Pancreas (tissue), 10 donors: Measurements from ENCODE around the gene AHNAK. TPM values are rescaled to one million over a fixed set of nuclear protein-coding genes. Genes with fewer than 3 reads are reported as not detected.

Source experiments
- ATAC-seq, 4 donors: fragments of 200-7000 bp; cut with Tn5 transposase; one replicate each; pipeline versions ENCODE4 v1.8.0 to v1.9.1; 2020; ENCODE audit warnings: mild to moderate bottlenecking in 4 of 4, moderate library complexity in 4 of 4
- DNase-seq, 6 donors: peaks; one replicate each; pipeline ENCODE4 v3.0.0-alpha.2; 2020
- FAIRE-seq: peaks from 2 replicates; lab custom pipeline; 2012; peaks lifted over from hg19 to GRCh38; lab: Jason Lieb, UNC
- H3K27ac ChIP-seq, 4 donors: fragments of 200-600 bp; sonication (generic); 1 replicate in 3 of 4; 2 replicates in 1 of 4; pipeline versions ENCODE4 v1.5.0 to v1.8.0; 2020
- H3K27me3 ChIP-seq, 4 donors: fragments of 200-600 bp; one replicate each; pipeline ENCODE4 v1.8.0; 2021
- H3K36me3 ChIP-seq, 3 donors: fragments of 200-600 bp; sonication (generic) in 1 of 3; one replicate each; pipeline versions ENCODE4 v1.5.0 to v1.8.0; 2020 to 2021
- H3K4me1 ChIP-seq, 3 donors: fragments of 200-600 bp; one replicate each; pipeline ENCODE4 v1.8.0; 2021
- H3K4me3 ChIP-seq, 4 donors: fragments of 200-600 bp; sonication (generic) in 2 of 4; one replicate each; pipeline versions ENCODE4 v1.5.0 to v1.8.0; 2020 to 2021
- H3K9me3 ChIP-seq, 4 donors: fragments of 200-600 bp; one replicate each; pipeline ENCODE4 v1.8.0; 2021
- CTCF ChIP-seq, 4 donors: fragments of 200-600 bp; sonication (generic) in 3 of 4; IDR thresholded peaks; one replicate each; pipeline versions ENCODE4 v1.5.0 to v1.8.0; 2021; ENCODE audit warnings: antibody characterized with exemption in 4 of 4
- WGBS, 2 donors: extraction: QIAGEN DNeasy Blood & Tissue Kit; methylation state at CpG; one replicate each; pipeline ENCODE4 v1.1.7; 2013; 5-methylcytosine and 5-hydroxymethylcytosine counted together
- intact Hi-C, 3 donors: fragments of 100-400 bp; cut with DNase I; formaldehyde crosslinking; loops; one replicate each; pipeline versions ENCODE4 v1.11.1 to v1.14.2; 2022
- polyA plus RNA-seq, 2 donors: library from polyadenylated mRNA; stranded (reverse); fragments of 200-250 nt; gene quantifications; one replicate each; pipeline ENCODE4 v1.2.3, GENCODE V29; 2013
- total RNA-seq, 6 donors: library from RNA; stranded (reverse); fragmentation: NEBNext Ultra II Directional in 4 of 6; extraction: Animal tissue kit (Norgen Biotek cat#: 25700) in 4 of 6; gene quantifications; one replicate each; pipeline versions ENCODE4 v1.2.1 to v1.2.4, GENCODE V29; 2021 to 2023
- donor health status: healthy with polysubstance abuse.
- donor health status: DM: no; HTN: no; CAD: no; lungs with moderate emphysema.
- donor health status: DM: no; HTN: no; CAD: no.
- donor health status: control.
- donor health status: control.
- donor health status: Bipolar disorder and iron deficiency.
- donor health status: DM: yes; HTN: yes; CAD: no.
- donor health status: DM: no; HTN: no; CAD: no.
- donor health status: DM: no; HTN: no; CAD: no.
- donor health status: DM: yes; HTN: yes; CAD: no.

Gene AHNAK
- total and polyA plus RNA-seq, 8 donors, result 18.7 to 163 (median 66.8) TPM

- H3K4me1 ChIP-seq, result peaks cover 6 to 13% (median 13%) of the 10 kb centered on the region in 3 donors
- intact Hi-C loops, result no loop called here
- no peaks in the 10 kb centered on the region for H3K27me3 ChIP-seq
- DNase-seq (peak in 1 of 6 donors; percentile 73), ATAC-seq (no peak), FAIRE-seq (no peak)
- H3K9me3 ChIP-seq, result no peaks in the 10 kb centered on the region
- peaks cover 0 to 31% (median 9%) of the 10 kb centered on the region in 3 donors for H3K36me3 ChIP-seq
- H3K4me3 ChIP-seq, result no peak overlapping the region
- no peak for TF ChIP-seq CTCF (IDR thresholded peaks at IDR 0.05)
- WGBS, 2 donors, result 74 to 82% methylated on average over 14 of the region's 14 CpGs
- H3K27ac ChIP-seq, result peak overlapping the region in 2 of 4 donors; percentile 93 to 98
Observed at GRCh38 chr11:62575837-62576236, 29.2 kb upstream of the AHNAK start.

DNA sequence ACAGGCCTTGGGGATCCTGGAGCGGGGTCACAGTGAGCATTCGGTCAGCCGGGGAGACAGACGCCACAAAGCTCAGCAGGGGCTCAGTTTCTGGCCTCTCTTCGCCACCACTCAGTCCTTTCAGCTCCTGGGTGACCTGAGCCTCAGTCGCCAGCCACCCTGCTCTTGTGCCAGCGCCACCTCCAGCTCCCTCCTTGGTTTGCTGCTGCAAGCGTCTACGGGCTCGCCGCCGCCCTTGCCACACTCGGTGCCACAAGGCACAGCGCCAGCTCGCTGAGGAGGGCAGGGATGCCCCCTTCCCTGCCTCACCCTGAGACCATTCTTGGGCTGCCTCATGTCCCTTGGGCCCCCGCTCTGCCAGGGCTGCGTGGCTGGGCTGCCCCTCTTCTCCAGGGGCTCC is 28.6 kb upstream of the AHNAK start:
- DNase-seq (peak in 4 of 6 donors; percentile 43 to 86 (median 76)), ATAC-seq (peak in 3 of 4 donors; percentile 2 to 14 (median 4)), FAIRE-seq (no peak)
- intact Hi-C loops, result no loop called here
- no peaks in the 10 kb centered on the region for H3K27me3 ChIP-seq
- H3K9me3 ChIP-seq, result no peaks in the 10 kb centered on the region
- no peak for TF ChIP-seq CTCF (IDR thresholded peaks at IDR 0.05)
- peak overlapping the region in 3 of 4 donors; percentile 85 to 98 (median 93) for H3K27ac ChIP-seq
- H3K36me3 ChIP-seq, result peaks cover 0 to 34% (median 9%) of the 10 kb centered on the region in 3 donors
- peak overlapping the region; percentile 22 to 73 (median 56) for H3K4me3 ChIP-seq
- WGBS, 2 donors, result 33 to 35% methylated on average over 17 of the region's 17 CpGs
- H3K4me1 ChIP-seq, result peaks cover 6 to 13% (median 13%) of the 10 kb centered on the region in 3 donors

- peaks cover 0 to 40% (median 9%) of the 10 kb centered on the region in 3 donors for H3K36me3 ChIP-seq
- H3K4me1 ChIP-seq, result peaks cover 6 to 13% (median 13%) of the 10 kb centered on the region in 3 donors
- no peaks in the 10 kb centered on the region for H3K9me3 ChIP-seq
- ATAC-seq (peak; percentile 16 to 40 (median 36)), FAIRE-seq (no peak), DNase-seq (peak in 5 of 6 donors; percentile 43 to 83 (median 62))
- peak overlapping the region; percentile 75 to 98 (median 89) for H3K27ac ChIP-seq
- intact Hi-C loops, result no loop called here
- H3K27me3 ChIP-seq, result no peaks in the 10 kb centered on the region
- H3K4me3 ChIP-seq, result peak overlapping the region; percentile 22 to 73 (median 56)
- WGBS, 2 donors, result 1 to 2% methylated on average over 33 of the region's 33 CpGs
- TF ChIP-seq CTCF (IDR thresholded peaks at IDR 0.05), result no peak
Observed at GRCh38 chr11:62574363-62575071, 27.9 kb upstream of the AHNAK start.

DNA sequence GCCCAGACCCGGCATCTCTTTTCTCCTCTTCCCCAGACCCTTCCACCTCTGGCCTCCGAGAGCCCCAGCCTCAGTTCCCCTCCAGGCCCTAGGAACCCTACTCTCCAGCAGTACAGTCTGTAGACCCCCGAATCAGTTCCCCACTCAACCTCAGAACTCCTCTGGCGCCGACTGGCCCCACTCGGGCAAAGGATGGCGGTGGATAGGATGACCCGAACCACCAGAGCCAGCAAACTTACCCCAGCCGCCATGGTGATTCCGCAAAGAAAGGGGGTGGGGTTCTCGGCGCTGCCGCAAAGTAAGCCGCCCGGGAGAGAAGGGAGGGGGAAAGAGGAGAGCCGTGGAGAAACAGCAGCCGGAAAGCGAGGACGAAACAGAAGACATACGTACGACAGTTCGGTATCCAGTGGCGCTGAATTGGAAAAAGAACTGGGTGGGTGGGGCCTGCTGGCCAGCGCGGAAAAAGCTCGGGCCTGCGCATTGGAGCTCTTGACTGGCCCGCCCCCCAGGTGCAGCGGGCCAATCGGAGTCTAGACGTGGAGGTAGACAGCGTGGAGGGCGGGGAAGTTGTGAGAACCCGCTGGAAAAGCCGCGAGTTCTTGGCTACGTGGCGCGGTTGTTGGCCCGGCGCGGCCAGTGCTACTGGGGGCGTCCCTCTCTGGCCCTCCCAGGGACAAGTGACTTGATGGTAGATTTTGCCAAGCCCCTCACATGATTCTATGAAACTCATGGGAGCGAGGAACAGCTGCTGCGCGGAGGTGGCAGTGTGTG is 27.2 kb upstream of the AHNAK start, which contains the start of gene EEF1G:
EEF1G (minus strand) TSS at position 300 of the 771 bp plus-strand sequence; CDS start at position 251, 49 bp downstream.
- DNase-seq (peak; percentile 93 to 100 (median 98)), ATAC-seq (peak; percentile 91 to 97 (median 94)), FAIRE-seq (peak; percentile 56)
- H3K9me3 ChIP-seq, result no peaks in the 10 kb centered on the region
- peak within 1 kb of the TSS; percentile 75 to 98 (median 89) for H3K27ac ChIP-seq
- peaks cover 0 to 37% (median 5%) of the 10 kb centered on the region in 3 donors for H3K36me3 ChIP-seq
- no peaks in the 10 kb centered on the region for H3K27me3 ChIP-seq
- no peak for TF ChIP-seq CTCF (IDR thresholded peaks at IDR 0.05)
- H3K4me3 ChIP-seq, result peak within 1 kb of the TSS; percentile 57 to 78 (median 66)
- intact Hi-C loops, result loop anchor here in 1 of 3 donors (2.0 kb wide), 1 partner anchor 17 kb away; no protein-coding TSS in a partner anchor
- H3K4me1 ChIP-seq, result peaks cover 6 to 13% (median 13%) of the 10 kb centered on the region in 3 donors
- 0% methylated on average over 45 to 46 of the region's 46 CpGs for WGBS, 2 donors
